Measurements from ENCODE around the gene NETO2.
"Not testable (repeated sequence)": the region's sequence is repeated elsewhere in the genome, so short reads cannot be mapped to it uniquely, and the experiment has no call there.

NETO2 gene

DNA sequence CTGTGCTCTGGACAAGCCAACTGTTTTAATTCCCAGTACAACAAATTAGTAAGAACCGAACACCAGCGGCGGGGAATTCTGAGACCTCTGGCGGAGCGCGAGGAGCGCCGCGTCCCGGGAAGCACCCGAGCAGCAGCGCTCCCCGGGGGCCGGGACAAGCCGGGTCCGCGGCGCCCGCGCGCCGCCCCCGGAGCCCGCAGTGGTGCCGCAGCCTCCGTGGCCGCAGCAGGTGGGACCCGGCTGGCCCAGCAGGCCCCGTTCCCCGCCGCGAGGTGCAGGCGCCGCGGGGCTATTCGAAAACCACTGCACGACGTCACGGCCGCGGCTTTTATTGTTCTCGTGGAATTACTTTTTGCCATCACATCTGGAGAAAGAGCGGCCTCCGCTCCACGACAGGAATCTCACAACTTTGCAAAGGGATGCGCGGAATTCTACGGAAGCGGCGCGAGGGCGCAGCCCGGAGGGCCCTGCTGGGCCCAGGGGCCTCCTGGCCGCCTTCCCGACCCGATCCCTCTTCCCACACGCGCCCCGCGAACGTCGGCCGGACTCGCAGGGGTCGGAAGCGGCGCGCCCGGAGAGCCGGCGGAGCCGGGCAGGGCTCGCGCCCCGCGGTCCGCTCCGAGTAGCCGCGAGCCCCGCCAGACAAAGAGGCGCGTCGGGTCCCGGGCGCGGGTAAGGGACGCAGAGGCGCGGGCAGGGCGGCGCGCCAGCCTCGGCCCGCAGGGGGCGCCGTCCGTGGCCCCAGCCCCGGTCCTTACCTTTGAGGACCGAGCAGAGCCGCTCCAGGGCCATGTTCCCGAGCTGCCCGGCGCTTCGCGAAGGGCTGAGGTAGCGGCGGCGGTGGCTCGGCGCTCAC lies 696 bp downstream of the NETO2 start:
- no peaks in the 10 kb centered on the region for H3K36me3 Mint-ChIP-seq
- peaks cover 14 to 19% of the 10 kb centered on the region in 2 donors for H3K27me3 Mint-ChIP-seq
- H3K27ac Mint-ChIP-seq = peak overlapping the region; percentile 9
- DNase-seq (peak; percentile 62), ATAC-seq (replicated peaks) (peak; percentile 78 to 81)
- peaks cover 14 to 26% of the 10 kb centered on the region in 2 donors for H3K4me1 Mint-ChIP-seq
- no peaks in the 10 kb centered on the region for H3K9me3 Mint-ChIP-seq
- peak overlapping the region; percentile 92 to 93 for H3K4me3 Mint-ChIP-seq

GRCh38 chr16:47142486-47142820 lies 1.3 kb downstream of the NETO2 start:
- no peak for DNase-seq
- H3K27me3 Mint-ChIP-seq = peaks cover 14 to 19% of the 10 kb centered on the region in 2 donors
- H3K9me3 Mint-ChIP-seq = no peaks in the 10 kb centered on the region
- peak in 1 of 2 donors; percentile 15 for ATAC-seq (replicated peaks)
- H3K27ac Mint-ChIP-seq = peak overlapping the region; percentile 56
- no peaks in the 10 kb centered on the region for H3K36me3 Mint-ChIP-seq
- peaks cover 14 to 30% of the 10 kb centered on the region in 2 donors for H3K4me1 Mint-ChIP-seq
- peak overlapping the region; percentile 92 to 93 for H3K4me3 Mint-ChIP-seq

DNA sequence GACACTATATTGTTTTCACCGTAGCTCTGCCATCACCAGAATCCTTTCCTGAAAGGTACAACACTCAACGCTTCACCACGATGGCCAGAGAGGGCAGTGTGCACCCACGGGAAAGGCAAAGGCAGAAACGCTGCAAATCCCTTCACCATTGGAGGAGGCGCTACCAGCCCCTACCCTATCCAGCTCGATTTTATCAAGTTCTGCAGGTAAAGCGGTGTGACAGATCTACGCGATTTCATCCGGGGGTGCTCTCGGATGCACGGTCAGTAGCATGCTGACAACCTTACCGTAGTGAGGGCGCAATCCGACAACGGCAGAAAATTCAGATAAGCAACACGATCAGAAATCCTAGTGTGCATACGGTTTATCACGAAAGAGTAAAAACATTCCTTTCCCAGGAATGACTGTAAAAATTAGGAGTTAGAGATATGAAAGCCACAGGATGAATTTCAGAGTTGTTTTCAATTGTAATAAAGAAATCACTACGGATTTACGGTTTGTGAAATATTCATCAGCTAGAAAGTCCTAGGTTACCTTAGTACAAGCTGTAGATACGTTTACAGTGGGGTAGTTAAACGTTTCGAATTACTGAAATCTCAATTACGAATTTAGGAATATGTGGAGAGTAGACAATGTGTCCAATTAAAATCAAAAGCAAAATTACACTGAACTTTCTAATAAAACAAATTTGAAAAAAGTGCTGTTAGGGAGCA lies 1.8 kb downstream of the NETO2 start:
- Mint-ChIP-seq H3K4me1 (peaks cover 14 to 30% of the 10 kb centered on the region in 2 donors), H3K27me3 (peaks cover 14 to 19% of the 10 kb centered on the region in 2 donors), H3K36me3 (no peaks in the 10 kb centered on the region), H3K9me3 (no peaks in the 10 kb centered on the region), H3K27ac (peak overlapping the region; percentile 83), H3K4me3 (peak overlapping the region; percentile 92 to 93)
- DNase-seq (peak; percentile 73), ATAC-seq (replicated peaks) (peak; percentile 73 to 77)

DNA sequence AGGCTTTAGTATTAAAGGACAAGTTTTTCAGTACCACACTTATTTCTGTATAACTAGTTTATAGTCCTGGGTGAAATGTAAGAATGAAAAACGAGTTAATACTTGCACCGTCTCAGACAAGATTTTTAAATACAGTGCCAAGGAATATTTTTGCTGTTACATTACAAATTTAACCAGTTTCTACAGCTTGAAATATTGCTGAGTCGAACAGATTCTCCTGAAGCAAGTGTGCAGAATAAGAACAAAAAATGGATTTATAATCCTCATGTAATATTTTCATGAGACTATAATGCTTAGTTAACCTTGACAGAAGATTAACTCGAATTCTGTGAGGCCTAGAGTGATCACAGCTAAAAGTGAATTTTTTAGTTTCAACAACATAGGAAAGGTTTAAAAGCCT lies 3.1 kb downstream of the NETO2 start:
- DNase-seq (no peak), ATAC-seq (replicated peaks) (no peak)
- no peaks in the 10 kb centered on the region for H3K36me3 Mint-ChIP-seq
- H3K4me3 Mint-ChIP-seq = no peak overlapping the region
- no peaks in the 10 kb centered on the region for H3K9me3 Mint-ChIP-seq
- peaks cover 12 to 16% of the 10 kb centered on the region in 2 donors for H3K27me3 Mint-ChIP-seq
- H3K27ac Mint-ChIP-seq = no peak overlapping the region
- H3K4me1 Mint-ChIP-seq = peaks cover 14 to 30% of the 10 kb centered on the region in 2 donors

GRCh38 chr16:47139561-47140185 lies 4.1 kb downstream of the NETO2 start:
- Mint-ChIP-seq H3K4me1 (peaks cover 13 to 29% of the 10 kb centered on the region in 2 donors), H3K27me3 (peaks cover 5 to 10% of the 10 kb centered on the region in 2 donors), H3K36me3 (no peaks in the 10 kb centered on the region), H3K4me3 (no peak overlapping the region), H3K27ac (no peak overlapping the region), H3K9me3 (no peaks in the 10 kb centered on the region)
- DNase-seq = no peak
- no peak for ATAC-seq (replicated peaks)

- H3K27me3 Mint-ChIP-seq; ATAC-seq (replicated peaks); H3K4me3 Mint-ChIP-seq; H3K9me3 Mint-ChIP-seq; DNase-seq; H3K36me3 Mint-ChIP-seq; H3K27ac Mint-ChIP-seq: not testable (repeated sequence)
- peaks cover 10 to 24% of the 10 kb centered on the region in 2 donors for H3K4me1 Mint-ChIP-seq
Observed at GRCh38 chr16:47137925-47138324, 5.8 kb downstream of the NETO2 start.

GRCh38 chr16:47136099-47136842 lies 7.5 kb downstream of the NETO2 start:
- Mint-ChIP-seq H3K36me3 (peaks cover 0 to 2% of the 10 kb centered on the region in 2 donors), H3K9me3 (no peaks in the 10 kb centered on the region), H3K27ac (no peak overlapping the region), H3K4me1 (peaks cover 3 to 13% of the 10 kb centered on the region in 2 donors), H3K4me3 (no peak overlapping the region), H3K27me3 (no peaks in the 10 kb centered on the region)
- ATAC-seq (replicated peaks) = no peak
- DNase-seq = no peak

DNA sequence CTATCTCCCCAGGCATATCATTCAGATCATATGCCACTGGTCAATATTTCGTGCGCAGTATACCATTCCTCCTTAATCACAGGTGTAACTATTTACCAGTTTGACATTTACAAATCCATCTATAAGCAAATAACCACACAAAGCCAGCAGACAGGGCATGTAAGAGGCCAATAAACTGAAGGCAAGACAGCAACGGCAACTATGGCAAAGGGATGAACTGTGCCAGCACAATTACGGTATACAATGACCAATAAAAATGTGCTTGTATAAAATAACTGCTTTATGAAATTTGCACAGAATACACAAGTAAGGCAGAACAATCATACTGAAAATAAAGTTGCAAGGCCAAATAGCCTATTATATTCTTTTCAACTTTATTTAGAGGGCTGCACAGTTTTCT lies 9.2 kb downstream of the NETO2 start:
- Mint-ChIP-seq H3K9me3 (no peaks in the 10 kb centered on the region), H3K27me3 (peaks cover 0 to 6% of the 10 kb centered on the region in 2 donors), H3K27ac (no peak overlapping the region), H3K36me3 (peaks cover 0 to 2% of the 10 kb centered on the region in 2 donors), H3K4me1 (peaks cover 3 to 13% of the 10 kb centered on the region in 2 donors), H3K4me3 (no peak overlapping the region)
- no peak for DNase-seq
- no peak for ATAC-seq (replicated peaks)

GRCh38 chr16:47132308-47132707 lies 11.4 kb downstream of the NETO2 start:
- DNase-seq = no peak
- Mint-ChIP-seq H3K4me1 (no peaks in the 10 kb centered on the region), H3K9me3 (no peaks in the 10 kb centered on the region), H3K27me3 (peaks cover 0 to 6% of the 10 kb centered on the region in 2 donors), H3K27ac (no peak overlapping the region), H3K36me3 (peaks cover 0 to 6% of the 10 kb centered on the region in 2 donors), H3K4me3 (no peak overlapping the region)
- no peak for ATAC-seq (replicated peaks)

GRCh38 chr16:47129755-47130435 lies 13.8 kb downstream of the NETO2 start:
- no peak for DNase-seq
- no peaks in the 10 kb centered on the region for H3K9me3 Mint-ChIP-seq
- H3K4me1 Mint-ChIP-seq = no peaks in the 10 kb centered on the region
- peaks cover 6 to 9% of the 10 kb centered on the region in 2 donors for H3K36me3 Mint-ChIP-seq
- peaks cover 5 to 6% of the 10 kb centered on the region in 2 donors for H3K27me3 Mint-ChIP-seq
- no peak for ATAC-seq (replicated peaks)
- H3K27ac Mint-ChIP-seq = no peak overlapping the region
- no peak overlapping the region for H3K4me3 Mint-ChIP-seq

GRCh38 chr16:47127541-47127940 lies 16.2 kb downstream of the NETO2 start:
- DNase-seq (no peak), ATAC-seq (replicated peaks) (no peak)
- peaks cover 4 to 12% of the 10 kb centered on the region in 2 donors for H3K36me3 Mint-ChIP-seq
- no peaks in the 10 kb centered on the region for H3K4me1 Mint-ChIP-seq
- H3K27ac Mint-ChIP-seq = no peak overlapping the region
- H3K4me3 Mint-ChIP-seq = no peak overlapping the region
- no peaks in the 10 kb centered on the region for H3K9me3 Mint-ChIP-seq
- peaks cover 5 to 6% of the 10 kb centered on the region in 2 donors for H3K27me3 Mint-ChIP-seq

DNA sequence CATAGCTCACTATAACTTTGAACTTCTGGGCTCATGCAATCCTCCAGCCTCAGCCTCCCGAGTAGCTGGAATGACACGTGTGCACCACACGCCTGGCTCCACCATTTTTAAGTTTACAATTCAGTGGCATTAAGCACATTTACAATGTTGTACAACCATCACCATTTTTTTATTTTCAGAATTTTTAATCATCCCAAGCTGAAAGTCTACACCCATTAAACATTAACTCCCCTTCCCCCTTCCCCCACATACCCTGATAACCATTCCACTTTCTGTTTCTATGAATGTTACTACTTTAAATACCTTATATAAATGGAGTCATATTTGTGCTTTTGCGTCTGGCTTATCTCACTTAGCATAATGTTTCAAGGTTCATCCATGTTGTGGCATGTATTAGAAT lies 18.0 kb downstream of the NETO2 start:
- Mint-ChIP-seq H3K27me3 (peaks cover 3 to 5% of the 10 kb centered on the region in 2 donors), H3K4me3 (no peak overlapping the region), H3K9me3 (no peaks in the 10 kb centered on the region), H3K4me1 (no peaks in the 10 kb centered on the region), H3K27ac (no peak overlapping the region), H3K36me3 (peaks cover 4 to 18% of the 10 kb centered on the region in 2 donors)
- ATAC-seq (replicated peaks) = no peak
- no peak for DNase-seq

DNA sequence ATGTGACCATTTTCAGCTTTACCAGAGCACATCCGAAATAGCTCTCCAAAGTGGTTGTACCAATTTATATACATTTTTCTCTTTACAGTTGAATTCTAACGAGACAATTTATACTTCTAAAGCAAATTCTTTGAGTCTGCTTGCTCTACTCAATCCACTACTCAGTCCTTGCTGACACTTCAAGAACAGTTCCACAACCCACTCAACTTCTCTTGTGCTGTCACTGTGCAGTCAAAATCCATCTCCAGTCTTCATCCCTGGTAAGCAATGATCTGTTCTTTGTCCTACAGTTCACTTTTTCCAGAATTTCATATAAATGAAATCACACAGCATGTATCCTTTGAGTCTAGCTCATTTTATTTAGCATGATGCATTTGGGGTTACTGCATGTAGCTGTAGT lies 30.6 kb downstream of the NETO2 start:
- H3K4me1 Mint-ChIP-seq = no peaks in the 10 kb centered on the region
- DNase-seq (no peak), ATAC-seq (replicated peaks) (no peak)
- no peaks in the 10 kb centered on the region for H3K27me3 Mint-ChIP-seq
- H3K36me3 Mint-ChIP-seq = peaks cover 0 to 13% of the 10 kb centered on the region in 2 donors
- no peaks in the 10 kb centered on the region for H3K9me3 Mint-ChIP-seq
- no peak overlapping the region for H3K4me3 Mint-ChIP-seq
- H3K27ac Mint-ChIP-seq = no peak overlapping the region
